ENCODE data around the gene CCR2.

- no peak for TF ChIP-seq POLR2A (IDR thresholded peaks at IDR 0.05; ENCODE audit: extremely low read depth, insufficient read length)
- TF ChIP-seq, protein P1, sequence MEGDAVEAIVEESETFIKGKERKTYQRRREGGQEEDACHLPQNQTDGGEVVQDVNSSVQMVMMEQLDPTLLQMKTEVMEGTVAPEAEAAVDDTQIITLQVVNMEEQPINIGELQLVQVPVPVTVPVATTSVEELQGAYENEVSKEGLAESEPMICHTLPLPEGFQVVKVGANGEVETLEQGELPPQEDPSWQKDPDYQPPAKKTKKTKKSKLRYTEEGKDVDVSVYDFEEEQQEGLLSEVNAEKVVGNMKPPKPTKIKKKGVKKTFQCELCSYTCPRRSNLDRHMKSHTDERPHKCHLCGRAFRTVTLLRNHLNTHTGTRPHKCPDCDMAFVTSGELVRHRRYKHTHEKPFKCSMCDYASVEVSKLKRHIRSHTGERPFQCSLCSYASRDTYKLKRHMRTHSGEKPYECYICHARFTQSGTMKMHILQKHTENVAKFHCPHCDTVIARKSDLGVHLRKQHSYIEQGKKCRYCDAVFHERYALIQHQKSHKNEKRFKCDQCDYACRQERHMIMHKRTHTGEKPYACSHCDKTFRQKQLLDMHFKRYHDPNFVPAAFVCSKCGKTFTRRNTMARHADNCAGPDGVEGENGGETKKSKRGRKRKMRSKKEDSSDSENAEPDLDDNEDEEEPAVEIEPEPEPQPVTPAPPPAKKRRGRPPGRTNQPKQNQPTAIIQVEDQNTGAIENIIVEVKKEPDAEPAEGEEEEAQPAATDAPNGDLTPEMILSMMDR (IDR thresholded peaks at IDR 0.05; ENCODE audit: low read depth, low read length) = no peak
Measured at GRCh38 chr3:46409739-46410489, 56.0 kb downstream of the CCR2 start.
